MCF 10A (cell line): ENCODE results near the gene AKAP12. TPM values are rescaled to one million over a fixed set of nuclear protein-coding genes. Genes with fewer than 3 reads are reported as not detected.
A peak's percentile ranks its signal among the peaks of the same experiment; 100 is the strongest.

ENCODE experiments used
- BruUV-seq: library from RNA; stranded (reverse); fragments of 400-500 nt; replicated peaks from 2 replicates; lab custom pipeline; 2021; lab: Mats Ljungman, UMichigan
- CTCF ChIA-PET: fragments of 300-600 bp; sonication (Branson Sonifier 250); formaldehyde crosslinking; extraction: SDS; loops from one replicate; lab custom pipeline; 2021; ENCODE audit warnings: antibody characterized with exemption, inconsistent platforms; lab: Yijun Ruan, JAX
- POLR2A ChIA-PET: fragments of 300-600, 350-650 bp; sonication (Branson Sonifier 250); formaldehyde crosslinking; extraction: SDS; loops from one replicate; lab custom pipeline; 2020; ENCODE audit warnings: antibody characterized with exemption, inconsistent platforms; lab: Yijun Ruan, JAX
- DNase-seq: peaks from one replicate; pipeline ENCODE4 v3.0.0-alpha.2; 2018; ENCODE audit not compliant: unreplicated experiment
- H3K27ac Mint-ChIP-seq: one replicate; pipeline ENCODE4 v1.8.0; 2022; ENCODE audit warnings: mild to moderate bottlenecking, low read depth, mixed read lengths; ENCODE audit not compliant: unreplicated experiment
- H3K27me3 Mint-ChIP-seq: one replicate; pipeline ENCODE4 v1.8.0; 2022; ENCODE audit warnings: mixed read lengths; ENCODE audit not compliant: insufficient read depth, unreplicated experiment
- H3K36me3 Mint-ChIP-seq: one replicate; pipeline ENCODE4 v1.8.0; 2022; ENCODE audit warnings: mild to moderate bottlenecking, moderate library complexity, mixed read lengths; ENCODE audit not compliant: insufficient read depth, unreplicated experiment
- H3K4me1 Mint-ChIP-seq: one replicate; pipeline ENCODE4 v1.8.0; 2022; ENCODE audit warnings: mixed read lengths; ENCODE audit not compliant: insufficient read depth, unreplicated experiment
- H3K4me3 Mint-ChIP-seq: one replicate; pipeline ENCODE4 v1.8.0; 2022; ENCODE audit warnings: mild to moderate bottlenecking, moderate library complexity, mixed read lengths; ENCODE audit not compliant: unreplicated experiment
- H3K9me3 Mint-ChIP-seq: one replicate; pipeline ENCODE4 v1.8.0; 2022; ENCODE audit warnings: mixed read lengths; ENCODE audit not compliant: unreplicated experiment
- intact Hi-C: fragments of 100-400 bp; cut with micrococcal nuclease; formaldehyde crosslinking; loops from 2 replicates; pipeline ENCODE4 v1.14.1; 2022
- total RNA-seq: library from RNA; stranded (reverse); gene quantifications from 2 replicates; pipeline ENCODE4 v1.2.3, GENCODE V29; 2022
- TF ChIP-seq, protein P1 (sequence below): fragments of 200-600 bp; IDR thresholded peaks from one replicate; pipeline ENCODE4 v1.8.0; 2022; ENCODE audit warnings: antibody characterized with exemption, mild to moderate bottlenecking; ENCODE audit not compliant: unreplicated experiment

AKAP12 gene
- total RNA-seq, 1 experiment from 2014 or later: 0.63 TPM

DNA sequence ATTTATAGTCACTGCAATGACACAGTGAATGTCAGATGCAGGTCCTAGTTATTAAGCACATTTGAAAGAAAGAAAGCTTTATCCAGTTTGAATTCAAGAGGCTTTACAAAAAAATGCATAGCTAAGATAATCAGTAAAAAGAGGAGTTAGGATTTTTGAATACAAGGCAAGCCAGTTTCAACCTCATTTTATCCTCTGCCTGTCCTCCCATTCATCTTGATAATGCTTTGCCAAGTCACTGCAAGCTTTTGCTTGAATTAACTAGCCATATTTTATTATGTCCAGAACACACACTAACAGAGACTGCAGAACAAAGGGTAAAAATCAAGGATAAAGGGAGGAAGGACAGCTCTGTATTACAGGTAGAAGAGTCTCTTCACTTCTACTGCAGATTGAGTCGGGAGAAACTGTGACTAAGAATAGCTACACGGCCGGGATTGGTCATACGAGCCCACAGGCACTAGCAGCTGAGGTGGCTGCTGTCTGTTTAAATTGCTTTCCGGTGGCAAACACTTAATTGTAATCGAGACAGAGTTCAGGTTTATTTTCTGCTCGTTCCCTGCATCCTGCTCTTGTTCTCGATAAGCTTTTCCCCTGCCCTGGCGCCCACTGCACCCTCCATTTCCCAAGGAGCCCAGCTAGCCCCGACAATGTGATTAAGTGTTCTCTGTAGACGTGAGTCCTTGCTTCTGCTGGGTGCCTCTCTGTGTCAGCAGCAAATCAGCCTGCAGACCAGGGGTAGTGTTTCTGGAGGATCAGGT lies 30.5 kb upstream of the AKAP12 start:
- ChIA-PET POLR2A (no interaction called here), CTCF (interaction anchor here (0.5 to 1.3 kb wide), 8 partner anchors 15 to 555 kb away, joined by 3 to 5 read pairs (median 4); no protein-coding TSS in a partner anchor)
- H3K27me3 Mint-ChIP-seq: no peaks in the 10 kb centered on the region
- no peak overlapping the region for H3K4me3 Mint-ChIP-seq
- H3K4me1 Mint-ChIP-seq: peaks cover 9% of the 10 kb centered on the region
- H3K36me3 Mint-ChIP-seq: peaks cover 5% of the 10 kb centered on the region
- no TSS peak for BruUV-seq
- DNase-seq: peak; percentile 39
- H3K9me3 Mint-ChIP-seq: no peaks in the 10 kb centered on the region
- intact Hi-C loops: no loop called here
- no peak overlapping the region for H3K27ac Mint-ChIP-seq
- TF ChIP-seq, protein P1, sequence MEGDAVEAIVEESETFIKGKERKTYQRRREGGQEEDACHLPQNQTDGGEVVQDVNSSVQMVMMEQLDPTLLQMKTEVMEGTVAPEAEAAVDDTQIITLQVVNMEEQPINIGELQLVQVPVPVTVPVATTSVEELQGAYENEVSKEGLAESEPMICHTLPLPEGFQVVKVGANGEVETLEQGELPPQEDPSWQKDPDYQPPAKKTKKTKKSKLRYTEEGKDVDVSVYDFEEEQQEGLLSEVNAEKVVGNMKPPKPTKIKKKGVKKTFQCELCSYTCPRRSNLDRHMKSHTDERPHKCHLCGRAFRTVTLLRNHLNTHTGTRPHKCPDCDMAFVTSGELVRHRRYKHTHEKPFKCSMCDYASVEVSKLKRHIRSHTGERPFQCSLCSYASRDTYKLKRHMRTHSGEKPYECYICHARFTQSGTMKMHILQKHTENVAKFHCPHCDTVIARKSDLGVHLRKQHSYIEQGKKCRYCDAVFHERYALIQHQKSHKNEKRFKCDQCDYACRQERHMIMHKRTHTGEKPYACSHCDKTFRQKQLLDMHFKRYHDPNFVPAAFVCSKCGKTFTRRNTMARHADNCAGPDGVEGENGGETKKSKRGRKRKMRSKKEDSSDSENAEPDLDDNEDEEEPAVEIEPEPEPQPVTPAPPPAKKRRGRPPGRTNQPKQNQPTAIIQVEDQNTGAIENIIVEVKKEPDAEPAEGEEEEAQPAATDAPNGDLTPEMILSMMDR: no peak

DNA sequence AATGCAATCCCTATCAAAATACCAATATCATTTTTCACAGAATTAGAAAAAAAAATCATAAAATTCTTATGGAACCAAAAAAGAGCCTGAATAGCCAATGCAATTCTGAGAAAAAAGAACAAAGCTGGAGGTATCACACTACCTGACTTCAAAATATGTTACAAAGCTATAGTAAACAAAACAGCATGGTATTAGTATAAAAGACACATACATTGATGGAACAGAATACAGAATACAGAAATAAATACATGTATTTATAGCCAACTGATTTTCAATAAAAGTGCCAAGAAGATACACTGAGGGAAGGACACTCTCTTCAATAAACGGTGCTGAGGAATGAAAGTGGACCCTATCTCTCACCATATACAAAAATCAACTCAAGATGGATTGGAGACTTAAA lies 28.7 kb upstream of the AKAP12 start:
- Mint-ChIP-seq H3K27me3 (no peaks in the 10 kb centered on the region), H3K4me1 (peaks cover 9% of the 10 kb centered on the region), H3K36me3 (peaks cover 2% of the 10 kb centered on the region), H3K27ac (no peak overlapping the region), H3K9me3 (no peaks in the 10 kb centered on the region), H3K4me3 (no peak overlapping the region)
- TF ChIP-seq, protein P1: no peak
- ChIA-PET CTCF (interaction anchor here (1.0 to 1.5 kb wide), 2 partner anchors 106 to 114 kb away, joined by 3 read pairs; no protein-coding TSS in a partner anchor), POLR2A (interaction anchor here (0.6 to 0.7 kb wide), 2 partner anchors 19 to 32 kb away, joined by 4 to 5 read pairs; no protein-coding TSS in a partner anchor)
- intact Hi-C loops: no loop called here
- no peak for DNase-seq
- no TSS peak for BruUV-seq

DNA sequence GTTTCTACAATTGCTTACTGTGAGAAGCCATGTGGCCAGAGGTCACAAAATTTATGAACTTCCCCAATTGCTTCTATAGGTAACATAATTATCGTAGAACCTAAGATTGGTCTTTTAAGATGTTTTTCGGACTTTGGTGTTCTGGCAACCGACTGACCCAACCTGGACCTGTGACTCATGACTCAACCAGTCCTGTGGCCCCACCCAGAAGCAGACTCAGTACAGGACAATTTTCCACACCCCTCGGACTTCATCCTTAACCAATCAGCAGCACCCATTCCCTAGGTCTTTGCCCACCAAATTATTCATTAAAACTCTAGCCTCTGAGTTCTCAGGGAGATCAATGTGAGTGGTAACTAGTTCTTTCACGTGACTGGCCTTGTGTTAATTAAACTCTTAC lies 26.4 kb upstream of the AKAP12 start:
- no peaks in the 10 kb centered on the region for H3K27me3 Mint-ChIP-seq
- TF ChIP-seq, protein P1: no peak
- no peak overlapping the region for H3K4me3 Mint-ChIP-seq
- DNase-seq: no peak
- no peak overlapping the region for H3K27ac Mint-ChIP-seq
- intact Hi-C loops: no loop called here
- peaks cover 9% of the 10 kb centered on the region for H3K4me1 Mint-ChIP-seq
- ChIA-PET CTCF (no interaction called here), POLR2A (no interaction called here)
- BruUV-seq: no TSS peak
- H3K36me3 Mint-ChIP-seq: no peaks in the 10 kb centered on the region
- no peaks in the 10 kb centered on the region for H3K9me3 Mint-ChIP-seq

DNA sequence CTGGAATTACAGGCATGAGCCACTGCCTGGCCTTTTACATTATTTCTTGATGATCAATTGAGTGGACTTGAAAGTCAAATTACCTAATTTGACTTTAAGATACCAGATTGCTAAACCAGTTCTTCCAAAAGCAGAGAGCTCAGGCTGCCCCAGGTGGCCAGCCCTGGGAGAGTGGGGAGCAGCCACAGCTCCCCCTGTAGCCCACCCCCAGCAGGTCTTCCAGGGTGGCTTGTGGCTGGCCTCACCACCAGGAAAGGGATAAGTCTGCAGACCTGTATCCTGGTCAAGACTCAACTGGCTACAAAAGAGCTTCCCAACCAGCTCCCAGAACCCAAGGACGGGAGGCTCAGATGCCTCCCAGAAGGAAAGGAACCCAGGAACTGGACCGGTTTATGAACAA lies 23.8 kb upstream of the AKAP12 start:
- TF ChIP-seq, protein P1: no peak
- H3K4me1 Mint-ChIP-seq: no peaks in the 10 kb centered on the region
- intact Hi-C loops: no loop called here
- POLR2A ChIA-PET: no interaction called here
- H3K27ac Mint-ChIP-seq: no peak overlapping the region
- no peaks in the 10 kb centered on the region for H3K9me3 Mint-ChIP-seq
- BruUV-seq: no TSS peak
- DNase-seq: no peak
- H3K4me3 Mint-ChIP-seq: no peak overlapping the region
- no peaks in the 10 kb centered on the region for H3K27me3 Mint-ChIP-seq
- no peaks in the 10 kb centered on the region for H3K36me3 Mint-ChIP-seq
- CTCF ChIA-PET: interaction anchor here (0.6 to 0.8 kb wide), 3 partner anchors 108 to 211 kb away, joined by 3 read pairs; no protein-coding TSS in a partner anchor
